Mesenteric fat pad (tissue), 1 donor: Measurements from ENCODE around the gene RAI1. TPM values are rescaled to one million over a fixed set of nuclear protein-coding genes. Genes with fewer than 3 reads are reported as not detected.
A peak's percentile ranks its signal among the peaks of the same experiment; 100 is the strongest.
"Not testable (repeated sequence)": the region's sequence is repeated elsewhere in the genome, so short reads cannot be mapped to it uniquely, and the experiment has no call there.

ENCODE experiments used
- DNase-seq: peaks from one replicate; pipeline ENCODE4 v3.0.0-alpha.2; 2020; ENCODE audit warnings: low spot score
- long read RNA-seq: library from polyadenylated mRNA; unstranded; transcript quantifications from one replicate; pipeline ENCODE4 v2.0.0, GENCODE V29; 2020
- total RNA-seq: library from RNA; stranded (reverse); fragmentation: NEBNext Ultra II Directional; extraction: Animal tissue kit (Norgen Biotek cat#: 25700); gene quantifications from one replicate; pipeline ENCODE4 v1.2.1, GENCODE V29; 2021
- donor health status: DM: yes; HTN: yes; CAD: no.

RAI1 gene
- total RNA-seq: 21.2 TPM
- long read RNA-seq, partial matches to known transcripts: 15 of 31 reads
- long read RNA-seq, other reads (novel, unspliced or antisense): 16 of 31 reads

- DNase-seq: peak; percentile 92
Measured at GRCh38 chr17:17681187-17681743, at the start of gene RAI1. RAI1 (plus strand) TSS chr17:17681458; CDS start chr17:17792949, 111,491 bp downstream.

GRCh38 chr17:17632690-17633089 lies 48.6 kb upstream of the RAI1 start:
- not testable (repeated sequence) for DNase-seq

GRCh38 chr17:17633310-17633709 lies 47.9 kb upstream of the RAI1 start:
- DNase-seq: no peak

GRCh38 chr17:17635126-17635525 lies 46.1 kb upstream of the RAI1 start:
- no peak for DNase-seq

GRCh38 chr17:17635537-17636271 lies 45.6 kb upstream of the RAI1 start:
- not testable (repeated sequence) for DNase-seq

- DNase-seq: no peak
Measured at GRCh38 chr17:17636272-17636885, 44.9 kb upstream of the RAI1 start.

GRCh38 chr17:17638467-17638866 lies 42.8 kb upstream of the RAI1 start:
- no peak for DNase-seq

GRCh38 chr17:17639661-17640270 lies 41.5 kb upstream of the RAI1 start:
- not testable (repeated sequence) for DNase-seq

GRCh38 chr17:17641621-17642409 lies 39.4 kb upstream of the RAI1 start:
- DNase-seq: peak; percentile 92

GRCh38 chr17:17645148-17645547 lies 36.1 kb upstream of the RAI1 start:
- DNase-seq: not testable (repeated sequence)

GRCh38 chr17:17645961-17646360 lies 35.3 kb upstream of the RAI1 start:
- no peak for DNase-seq

- DNase-seq: no peak
Measured at GRCh38 chr17:17647524-17648178, 33.6 kb upstream of the RAI1 start.

GRCh38 chr17:17648762-17649161 lies 32.5 kb upstream of the RAI1 start:
- no peak for DNase-seq

- DNase-seq: no peak
Measured at GRCh38 chr17:17650959-17651358, 30.3 kb upstream of the RAI1 start.

- no peak for DNase-seq
Measured at GRCh38 chr17:17653343-17653742, 27.9 kb upstream of the RAI1 start.

- no peak for DNase-seq
Measured at GRCh38 chr17:17659340-17659739, 21.9 kb upstream of the RAI1 start.

GRCh38 chr17:17661134-17661533 lies 20.1 kb upstream of the RAI1 start:
- no peak for DNase-seq

GRCh38 chr17:17661834-17662385 lies 19.3 kb upstream of the RAI1 start:
- no peak for DNase-seq

GRCh38 chr17:17663160-17664063 lies 17.8 kb upstream of the RAI1 start:
- DNase-seq: no peak
